Esophagus muscularis mucosa (tissue), 3 donors: ENCODE data around the gene MADD.

Source experiments
- POLR2A ChIP-seq: fragments of 450-650 bp; IDR thresholded peaks from one replicate; pipeline ENCODE4 v1.6.1; 2017; ENCODE audit warnings: antibody characterized with exemption, moderate library complexity, mild to moderate bottlenecking, low read depth
- POLR2AphosphoS5 ChIP-seq, 2 donors: sonication (generic); formaldehyde crosslinking; IDR thresholded peaks; one replicate each; pipeline ENCODE4 v1.6.1; 2017; ENCODE audit warnings: antibody characterized with exemption in 2 of 2
- TF ChIP-seq, protein P1 (sequence below), 3 experiments: fragments of 200-600 bp in 2 of 3; fragments of 450-650 bp in 1 of 3; sonication (generic) in 2 of 3; IDR thresholded peaks; one replicate each; pipeline ENCODE4 v1.5.1; 2017 to 2019; ENCODE audit warnings: antibody characterized with exemption in 3 of 3, mild to moderate bottlenecking in 2 of 3, moderate library complexity in 1 of 3

DNA sequence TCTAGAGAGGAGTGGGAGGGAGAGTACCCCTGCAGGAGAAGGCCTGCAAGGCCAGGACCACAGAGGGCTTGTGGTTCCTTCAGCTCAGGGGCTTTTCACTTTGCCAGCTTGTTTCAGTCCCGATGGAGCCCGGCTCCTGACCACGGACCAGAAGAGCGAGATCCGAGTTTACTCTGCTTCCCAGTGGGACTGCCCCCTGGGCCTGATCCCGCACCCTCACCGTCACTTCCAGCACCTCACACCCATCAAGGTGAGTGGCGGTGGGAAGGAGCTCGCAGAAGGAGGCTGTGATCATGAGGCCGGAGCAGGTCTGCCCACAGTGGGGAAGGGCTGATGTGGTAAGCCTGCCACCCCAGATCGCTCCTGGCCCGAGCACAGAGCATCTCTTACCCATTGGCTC lies 34.8 kb upstream of the MADD start:
- TF ChIP-seq, protein P1, sequence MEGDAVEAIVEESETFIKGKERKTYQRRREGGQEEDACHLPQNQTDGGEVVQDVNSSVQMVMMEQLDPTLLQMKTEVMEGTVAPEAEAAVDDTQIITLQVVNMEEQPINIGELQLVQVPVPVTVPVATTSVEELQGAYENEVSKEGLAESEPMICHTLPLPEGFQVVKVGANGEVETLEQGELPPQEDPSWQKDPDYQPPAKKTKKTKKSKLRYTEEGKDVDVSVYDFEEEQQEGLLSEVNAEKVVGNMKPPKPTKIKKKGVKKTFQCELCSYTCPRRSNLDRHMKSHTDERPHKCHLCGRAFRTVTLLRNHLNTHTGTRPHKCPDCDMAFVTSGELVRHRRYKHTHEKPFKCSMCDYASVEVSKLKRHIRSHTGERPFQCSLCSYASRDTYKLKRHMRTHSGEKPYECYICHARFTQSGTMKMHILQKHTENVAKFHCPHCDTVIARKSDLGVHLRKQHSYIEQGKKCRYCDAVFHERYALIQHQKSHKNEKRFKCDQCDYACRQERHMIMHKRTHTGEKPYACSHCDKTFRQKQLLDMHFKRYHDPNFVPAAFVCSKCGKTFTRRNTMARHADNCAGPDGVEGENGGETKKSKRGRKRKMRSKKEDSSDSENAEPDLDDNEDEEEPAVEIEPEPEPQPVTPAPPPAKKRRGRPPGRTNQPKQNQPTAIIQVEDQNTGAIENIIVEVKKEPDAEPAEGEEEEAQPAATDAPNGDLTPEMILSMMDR (IDR thresholded peaks at IDR 0.05) = no peak
- TF ChIP-seq POLR2A (no peak), POLR2AphosphoS5 (IDR thresholded peaks at IDR 0.05) (no peak)
